ENCODE data around the gene CASP8AP2.

GRCh38 chr6:89834884-89835792 is 5.5 kb downstream of the CASP8AP2 start:
- no peak for TF ChIP-seq CTCF (IDR thresholded peaks at IDR 0.05)
- TF ChIP-seq EZH2 (IDR thresholded peaks at IDR 0.05) = no peak
